ENCODE data around the gene CYLD.

GRCh38 chr16:50765260-50765659 lies 23.4 kb downstream of the CYLD start:
- no peak for TF ChIP-seq CTCF (IDR thresholded peaks at IDR 0.05; ENCODE audit: low read depth, low read length)
- no peak for TF ChIP-seq EZH2phosphoT487 (IDR thresholded peaks at IDR 0.05; ENCODE audit: low read depth)

All from OCI-LY3 (cell line).